Measurements from ENCODE around the gene ADORA2A.
"Not testable (repeated sequence)": the region's sequence is repeated elsewhere in the genome, so short reads cannot be mapped to it uniquely, and the experiment has no call there.

The ADORA2A gene

GRCh38 chr22:24489011-24489410 lies 61.6 kb downstream of the ADORA2A start:
- no peak for DNase-seq (ENCODE audit: low read depth in 2 of 2)

GRCh38 chr22:24489434-24489833 lies 62.0 kb downstream of the ADORA2A start:
- not testable (repeated sequence) for DNase-seq (ENCODE audit: low read depth in 2 of 2)

Measured in stimulated activated CD4-positive, alpha-beta T cell treated with anti-CD3 and anti-CD28 coated beads, Interleukin-1b, Interleukin-23, amount 100 ng/mL, for 4 hours (primary cell).